ENCODE data around the gene RPS4Y1. TPM values are rescaled to one million over a fixed set of nuclear protein-coding genes. Genes with fewer than 3 reads are reported as not detected.

RPS4Y1 gene
- total RNA-seq, result 363 and 370 TPM in 2 replicates

GRCh38 chrY:2841471-2841893, at the start of gene RPS4Y1:
Gene RPS4Y1, plus strand, starts transcription at chrY:2841602. Its CDS starts 23 bp downstream, at chrY:2841625.

Other genes starting within 250 kb of the RPS4Y1 start
- not detected in 2 replicates for gene SRY, start 53.9 kb upstream of the RPS4Y1 start, total RNA-seq
- 10.0 and 10.2 TPM in 2 replicates for gene ZFY, start 93.8 kb downstream of the RPS4Y1 start, total RNA-seq